ENCODE results near the gene HDGFL2.

The HDGFL2 gene

DNA sequence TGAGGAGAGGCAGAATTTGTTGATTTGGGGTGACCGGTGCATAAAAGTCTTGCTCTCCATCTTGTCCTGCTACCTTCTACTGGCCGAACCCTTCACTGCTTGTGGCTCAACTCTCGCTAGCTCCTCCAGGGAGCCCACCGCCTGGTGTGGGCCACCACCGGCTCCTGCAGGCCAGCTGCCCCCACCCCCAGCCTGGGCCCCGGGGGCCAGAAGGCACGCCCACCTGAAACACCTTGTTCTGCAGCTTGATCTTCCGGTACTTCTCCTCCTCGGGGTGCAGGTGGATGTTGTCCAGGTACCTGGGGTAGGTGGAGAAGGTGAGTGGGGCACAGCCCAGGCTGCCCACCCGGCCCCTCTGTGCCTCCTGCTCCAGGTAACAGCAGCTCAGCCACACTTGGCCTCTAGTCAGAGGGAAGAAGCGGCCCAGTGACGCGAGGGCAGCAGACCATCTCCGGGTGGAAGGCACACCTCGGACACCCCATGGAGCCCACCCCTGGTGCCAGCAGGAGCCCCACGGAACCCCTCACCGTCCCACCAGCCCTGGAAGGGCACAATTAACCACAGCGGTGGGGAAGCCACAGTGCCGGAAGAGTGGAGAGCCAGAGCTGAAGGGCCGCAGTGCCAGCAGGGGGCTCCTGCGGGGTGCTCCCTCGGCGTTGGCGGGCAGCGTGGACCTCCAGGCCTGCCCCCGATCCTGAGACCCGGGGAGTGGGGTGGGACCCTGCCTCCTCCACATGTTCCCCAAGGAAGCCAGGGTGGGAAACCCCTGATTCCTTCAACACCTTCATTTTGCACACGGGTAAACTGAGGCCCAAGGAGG lies 24.6 kb upstream of the HDGFL2 start:
- Histone ChIP-seq H3F3A (ENCODE audit: insufficient read depth, low read length) (peaks cover 8% of the 10 kb centered on the region; the same call in 1 of the 2 replicates), H3K4me2 (ENCODE audit: low read depth, low read length) (no peak overlapping the region), H3K9me2 (replicated peaks; ENCODE audit: insufficient read depth, low read length) (no peaks in the 10 kb centered on the region), H3K4me1 (ENCODE audit: low read length) (no peaks in the 10 kb centered on the region), H3K79me2 (ENCODE audit: low read length) (peaks cover 3% of the 10 kb centered on the region; the same call in 1 of the 2 replicates), H3K27ac (ENCODE audit: low read length) (no peak overlapping the region), H3K4me3 (ENCODE audit: low read length) (no peak overlapping the region), H2AFZ (ENCODE audit: low read length) (no peak overlapping the region), H3K9ac (ENCODE audit: low read length) (no peak overlapping the region), H3K9me3 (replicated peaks; ENCODE audit: insufficient read depth, low read length) (no peaks in the 10 kb centered on the region), H3K27me3 (replicated peaks; ENCODE audit: insufficient read depth, low read length) (no peaks in the 10 kb centered on the region), H3K36me3 (replicated peaks; ENCODE audit: insufficient read depth, low read length) (0 out of 2 replicates have a peak, but pooled peaks cover 3% of the 10 kb centered on the region), H4K20me1 (ENCODE audit: insufficient read depth, low read length) (peaks cover 8% of the 10 kb centered on the region; the same call in 1 of the 2 replicates)
- TF ChIP-seq EZH2 (optimal IDR thresholded peaks at IDR 0.05; ENCODE audit: low read depth, low read length) (no peak), EZH2phosphoT487 (IDR thresholded peaks at IDR 0.05; ENCODE audit: low read length) (no peak)
- TF ChIP-seq, protein P1, sequence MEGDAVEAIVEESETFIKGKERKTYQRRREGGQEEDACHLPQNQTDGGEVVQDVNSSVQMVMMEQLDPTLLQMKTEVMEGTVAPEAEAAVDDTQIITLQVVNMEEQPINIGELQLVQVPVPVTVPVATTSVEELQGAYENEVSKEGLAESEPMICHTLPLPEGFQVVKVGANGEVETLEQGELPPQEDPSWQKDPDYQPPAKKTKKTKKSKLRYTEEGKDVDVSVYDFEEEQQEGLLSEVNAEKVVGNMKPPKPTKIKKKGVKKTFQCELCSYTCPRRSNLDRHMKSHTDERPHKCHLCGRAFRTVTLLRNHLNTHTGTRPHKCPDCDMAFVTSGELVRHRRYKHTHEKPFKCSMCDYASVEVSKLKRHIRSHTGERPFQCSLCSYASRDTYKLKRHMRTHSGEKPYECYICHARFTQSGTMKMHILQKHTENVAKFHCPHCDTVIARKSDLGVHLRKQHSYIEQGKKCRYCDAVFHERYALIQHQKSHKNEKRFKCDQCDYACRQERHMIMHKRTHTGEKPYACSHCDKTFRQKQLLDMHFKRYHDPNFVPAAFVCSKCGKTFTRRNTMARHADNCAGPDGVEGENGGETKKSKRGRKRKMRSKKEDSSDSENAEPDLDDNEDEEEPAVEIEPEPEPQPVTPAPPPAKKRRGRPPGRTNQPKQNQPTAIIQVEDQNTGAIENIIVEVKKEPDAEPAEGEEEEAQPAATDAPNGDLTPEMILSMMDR (IDR thresholded peaks at IDR 0.05; ENCODE audit: low read length), result no peak
- no peak for DNase-seq

DNA sequence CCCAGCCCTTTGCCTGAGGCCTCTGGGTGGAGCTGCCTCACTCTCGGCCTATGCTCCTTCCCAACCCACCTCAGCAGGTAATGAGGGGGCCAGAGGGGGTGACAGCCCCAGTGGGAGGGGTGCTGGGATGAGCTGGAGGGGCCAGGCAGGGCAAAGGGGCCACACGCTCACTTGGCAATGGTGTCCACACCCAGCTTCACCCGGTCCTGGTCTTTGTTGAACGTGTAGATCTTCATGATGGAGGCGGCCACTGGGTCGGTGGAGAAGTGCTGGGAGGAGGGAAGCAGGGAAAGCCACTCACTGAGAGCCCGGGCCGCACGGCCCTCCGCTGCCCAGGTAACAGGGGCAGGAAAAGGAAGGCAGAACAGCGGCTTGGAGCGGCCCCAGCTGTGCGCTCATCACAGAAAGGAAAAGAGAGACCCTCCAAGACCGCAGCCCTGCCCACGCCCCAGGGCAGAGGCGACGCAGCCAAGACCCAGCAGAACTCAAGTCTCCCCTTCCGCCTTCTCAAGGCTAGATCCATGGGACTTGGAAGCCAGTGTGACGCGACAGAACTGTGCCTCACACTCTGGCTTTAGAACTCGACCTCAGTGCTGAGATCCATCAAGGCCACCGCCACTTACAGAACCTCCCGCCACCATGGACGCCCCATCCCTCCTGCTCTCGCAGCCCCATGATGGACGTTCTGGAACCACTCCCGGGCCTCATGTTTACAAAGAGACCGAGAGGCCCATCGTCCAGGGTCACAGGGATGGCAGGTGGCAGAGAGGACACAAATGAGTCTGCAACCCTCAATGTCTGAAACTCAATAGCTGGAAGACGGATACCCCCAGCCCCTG lies 23.7 kb upstream of the HDGFL2 start:
- Histone ChIP-seq H3K36me3 (replicated peaks; ENCODE audit: insufficient read depth, low read length) (0 out of 2 replicates have a peak, but pooled peaks cover 3% of the 10 kb centered on the region), H4K20me1 (ENCODE audit: insufficient read depth, low read length) (peaks cover 8% of the 10 kb centered on the region; the same call in 1 of the 2 replicates), H3K27me3 (replicated peaks; ENCODE audit: insufficient read depth, low read length) (no peaks in the 10 kb centered on the region), H3K4me2 (ENCODE audit: low read depth, low read length) (no peak overlapping the region), H3K4me3 (ENCODE audit: low read length) (no peak overlapping the region), H3K4me1 (ENCODE audit: low read length) (no peaks in the 10 kb centered on the region), H2AFZ (ENCODE audit: low read length) (no peak overlapping the region), H3F3A (ENCODE audit: insufficient read depth, low read length) (peaks cover 8% of the 10 kb centered on the region; the same call in 1 of the 2 replicates), H3K9ac (ENCODE audit: low read length) (no peak overlapping the region), H3K9me2 (replicated peaks; ENCODE audit: insufficient read depth, low read length) (no peaks in the 10 kb centered on the region), H3K27ac (ENCODE audit: low read length) (no peak overlapping the region), H3K9me3 (replicated peaks; ENCODE audit: insufficient read depth, low read length) (no peaks in the 10 kb centered on the region), H3K79me2 (ENCODE audit: low read length) (peaks cover 3% of the 10 kb centered on the region; the same call in 1 of the 2 replicates)
- DNase-seq, result no peak
- no peak for TF ChIP-seq EZH2phosphoT487 (IDR thresholded peaks at IDR 0.05; ENCODE audit: low read length)
- no peak for TF ChIP-seq EZH2 (optimal IDR thresholded peaks at IDR 0.05; ENCODE audit: low read depth, low read length)
- TF ChIP-seq, protein P1 (IDR thresholded peaks at IDR 0.05; ENCODE audit: low read length), result no peak

DNA sequence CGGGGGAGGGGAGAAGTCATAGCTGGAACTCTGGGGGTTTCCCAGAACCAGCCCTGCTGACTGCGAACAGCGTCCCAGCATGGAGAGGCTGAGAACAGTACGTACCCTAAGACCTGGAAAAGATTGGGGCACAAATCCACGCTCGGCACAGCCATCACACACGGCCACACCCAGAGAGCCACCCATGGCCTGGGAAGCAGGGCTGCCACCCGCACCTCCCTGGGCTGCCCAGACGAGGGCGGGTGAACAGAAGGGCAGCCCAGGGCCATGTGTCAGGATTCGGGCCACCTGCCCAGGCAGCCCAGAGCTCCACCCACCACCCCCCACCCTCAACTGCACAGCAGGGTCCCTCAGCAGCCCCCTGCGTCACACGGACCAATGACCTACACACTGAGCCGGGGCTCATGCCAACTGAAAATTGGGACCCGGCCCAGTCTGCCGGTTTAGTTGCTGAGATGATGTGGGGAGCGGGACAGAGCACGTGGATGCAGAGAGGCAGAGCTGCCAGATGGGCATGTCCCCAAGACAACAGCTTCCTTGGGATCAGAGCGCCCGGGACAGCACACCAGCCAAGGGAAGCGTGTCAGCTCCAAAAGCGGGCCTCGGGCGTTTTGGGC lies 23.0 kb upstream of the HDGFL2 start:
- peaks cover 8% of the 10 kb centered on the region; the same call in 1 of the 2 replicates for H4K20me1 ChIP-seq (ENCODE audit: insufficient read depth, low read length)
- H3K27ac ChIP-seq (ENCODE audit: low read length), result no peak overlapping the region
- H3K9me2 ChIP-seq (replicated peaks; ENCODE audit: insufficient read depth, low read length), result no peaks in the 10 kb centered on the region
- no peaks in the 10 kb centered on the region for H3K9me3 ChIP-seq (replicated peaks; ENCODE audit: insufficient read depth, low read length)
- no peak for DNase-seq
- H3F3A ChIP-seq (ENCODE audit: insufficient read depth, low read length), result peaks cover 8% of the 10 kb centered on the region; the same call in 1 of the 2 replicates
- no peak overlapping the region for H3K4me2 ChIP-seq (ENCODE audit: low read depth, low read length)
- 0 out of 2 replicates have a peak, but pooled peaks cover 3% of the 10 kb centered on the region for H3K36me3 ChIP-seq (replicated peaks; ENCODE audit: insufficient read depth, low read length)
- H3K4me3 ChIP-seq (ENCODE audit: low read length), result no peak overlapping the region
- H3K9ac ChIP-seq (ENCODE audit: low read length), result no peak overlapping the region
- TF ChIP-seq EZH2 (optimal IDR thresholded peaks at IDR 0.05; ENCODE audit: low read depth, low read length), result no peak
- TF ChIP-seq, protein P1 (IDR thresholded peaks at IDR 0.05; ENCODE audit: low read length), result no peak
- TF ChIP-seq EZH2phosphoT487 (IDR thresholded peaks at IDR 0.05; ENCODE audit: low read length), result no peak
- no peaks in the 10 kb centered on the region for H3K4me1 ChIP-seq (ENCODE audit: low read length)
- no peak overlapping the region for H2AFZ ChIP-seq (ENCODE audit: low read length)
- H3K27me3 ChIP-seq (replicated peaks; ENCODE audit: insufficient read depth, low read length), result no peaks in the 10 kb centered on the region
- peaks cover 3% of the 10 kb centered on the region; the same call in 1 of the 2 replicates for H3K79me2 ChIP-seq (ENCODE audit: low read length)
